K562 (cell line): ENCODE data around the gene EFNA2. TPM values are rescaled to one million over a fixed set of nuclear protein-coding genes. Genes with fewer than 3 reads are reported as not detected.
A peak's percentile ranks its signal among the peaks of the same experiment; 100 is the strongest.

ENCODE experiments used
- CHCHD3 ChIP-seq: fragments of 250-450 bp; sonication (Bioruptor Pico); IDR thresholded peaks from 2 replicates; pipeline ENCODE4 v2.1.2; 2022; ENCODE audit warnings: mild to moderate bottlenecking
- CHD1 ChIP-seq: fragments of 200-600 bp; sonication (generic); IDR thresholded peaks from one replicate; pipeline ENCODE4 v1.6.1; 2012; ENCODE audit warnings: mild to moderate bottlenecking, moderate library complexity, low read length, inconsistent platforms
- CREB3L1 ChIP-seq: fragments of 450-650 bp; IDR thresholded peaks from 2 replicates; pipeline ENCODE4 v1.6.1; 2014; ENCODE audit warnings: low read depth, mild to moderate bottlenecking, moderate library complexity, borderline replicate concordance
- DACH1 ChIP-seq: fragments of 450-650 bp; IDR thresholded peaks from 2 replicates; pipeline ENCODE4 v1.6.1; 2018; ENCODE audit not compliant: partially characterized antibody
- FOXP1 ChIP-seq: sonication (generic); formaldehyde crosslinking; IDR thresholded peaks from 2 replicates; pipeline ENCODE4 v1.8.0; 2022; ENCODE audit warnings: mild to moderate bottlenecking, missing genetic modification reagents
- HOXB6 ChIP-seq: fragments of 250-450 bp; sonication (Bioruptor Pico); IDR thresholded peaks from 2 replicates; pipeline ENCODE4 v1.5.1; 2022; ENCODE audit warnings: mild to moderate bottlenecking, borderline replicate concordance
- JUNB ChIP-seq: fragments of 450-650 bp; formaldehyde crosslinking; conservative IDR thresholded peaks from 2 replicates; pipeline ENCODE4 v1.4.0; 2020; ENCODE audit warnings: mild to moderate bottlenecking
- LARP7 ChIP-seq: fragments of 450-650 bp; IDR thresholded peaks from 2 replicates; pipeline ENCODE4 v1.6.1; 2016
- NFATC3 ChIP-seq: fragments of 450-650 bp; IDR thresholded peaks from 2 replicates; pipeline ENCODE4 v1.6.1; 2017; ENCODE audit warnings: mild to moderate bottlenecking
- NR2C2 ChIP-seq, 2 experiments: fragments of 200-800 bp in 1 of 2; sonication (Bioruptor generic) in 1 of 2; sonication (generic) in 1 of 2; formaldehyde crosslinking in 1 of 2; IDR thresholded peaks; 2 replicates each; pipeline versions ENCODE4 v1.6.1 to v1.8.0; 2016 to 2022; ENCODE audit warnings: mild to moderate bottlenecking in 1 of 2, missing compliant biosample characterization in 1 of 2, missing genetic modification characterization in 1 of 2, missing genetic modification reagents in 1 of 2
- SMARCA4 ChIP-seq: fragments of 450-650 bp; IDR thresholded peaks from 2 replicates; pipeline ENCODE4 v1.6.1; 2016
- SRSF7 ChIP-seq: fragments of 200-400 bp; formaldehyde crosslinking; optimal IDR thresholded peaks from 2 replicates; pipeline ENCODE3; 2017; ENCODE audit warnings: mild to moderate bottlenecking, low read depth, low read length
- ZNF12 ChIP-seq: sonication (generic); formaldehyde crosslinking; IDR thresholded peaks from 2 replicates; pipeline ENCODE4 v1.4.0; 2020; ENCODE audit warnings: mild to moderate bottlenecking, missing genetic modification reagents
- ZNF780A ChIP-seq: fragments of 250-450 bp; sonication (Bioruptor Pico); IDR thresholded peaks from 2 replicates; pipeline ENCODE4 v1.5.0; 2021; ENCODE audit warnings: mild to moderate bottlenecking
- polyA plus RNA-seq, 8 experiments: library from polyadenylated mRNA; depleted of rRNA in 4 of 8; stranded (reverse) in 5 of 8; unstranded in 3 of 8; fragments of >200 nt; fragmentation: Nextera tagmentation in 2 of 8; fragmentation: Illumina TruSeq in 1 of 8; extraction: Ambion mirVana in 2 of 8; extraction: Trizol in 1 of 8; gene quantifications; 2 replicates each; pipeline versions ENCODE4 v1.2.1 to v1.2.3, GENCODE V29; 2011 to 2014; ENCODE audit warnings: inconsistent platforms in 1 of 8, missing spikeins in 1 of 8
- total RNA-seq, 7 experiments: library from RNA; depleted of rRNA in 6 of 7; stranded (reverse); fragments of >200 nt in 6 of 7; fragmentation: Illumina TruSeq in 2 of 7; extraction: Trizol in 2 of 7; gene quantifications; 2 replicates each; pipeline versions ENCODE4 v1.2.1 to v1.2.3, GENCODE V29; 2011 to 2021; ENCODE audit warnings: low replicate concordance in 1 of 7
- TF ChIP-seq, protein P1 (sequence below): sonication (generic); formaldehyde crosslinking; IDR thresholded peaks from 2 replicates; pipeline ENCODE4 v1.8.1; 2023; ENCODE audit warnings: missing genetic modification reagents, mild to moderate bottlenecking, borderline replicate concordance

Gene EFNA2
- total and polyA plus RNA-seq, 9 of the 15 experiments (the other 6 are each of a cell fraction or from before 2014, with no cell fraction given) = 0.11 to 0.44 (median 0.15) TPM; not detected in 6

- no peak for TF ChIP-seq ZNF12
- TF ChIP-seq DACH1 = no peak
- TF ChIP-seq, protein P1, sequence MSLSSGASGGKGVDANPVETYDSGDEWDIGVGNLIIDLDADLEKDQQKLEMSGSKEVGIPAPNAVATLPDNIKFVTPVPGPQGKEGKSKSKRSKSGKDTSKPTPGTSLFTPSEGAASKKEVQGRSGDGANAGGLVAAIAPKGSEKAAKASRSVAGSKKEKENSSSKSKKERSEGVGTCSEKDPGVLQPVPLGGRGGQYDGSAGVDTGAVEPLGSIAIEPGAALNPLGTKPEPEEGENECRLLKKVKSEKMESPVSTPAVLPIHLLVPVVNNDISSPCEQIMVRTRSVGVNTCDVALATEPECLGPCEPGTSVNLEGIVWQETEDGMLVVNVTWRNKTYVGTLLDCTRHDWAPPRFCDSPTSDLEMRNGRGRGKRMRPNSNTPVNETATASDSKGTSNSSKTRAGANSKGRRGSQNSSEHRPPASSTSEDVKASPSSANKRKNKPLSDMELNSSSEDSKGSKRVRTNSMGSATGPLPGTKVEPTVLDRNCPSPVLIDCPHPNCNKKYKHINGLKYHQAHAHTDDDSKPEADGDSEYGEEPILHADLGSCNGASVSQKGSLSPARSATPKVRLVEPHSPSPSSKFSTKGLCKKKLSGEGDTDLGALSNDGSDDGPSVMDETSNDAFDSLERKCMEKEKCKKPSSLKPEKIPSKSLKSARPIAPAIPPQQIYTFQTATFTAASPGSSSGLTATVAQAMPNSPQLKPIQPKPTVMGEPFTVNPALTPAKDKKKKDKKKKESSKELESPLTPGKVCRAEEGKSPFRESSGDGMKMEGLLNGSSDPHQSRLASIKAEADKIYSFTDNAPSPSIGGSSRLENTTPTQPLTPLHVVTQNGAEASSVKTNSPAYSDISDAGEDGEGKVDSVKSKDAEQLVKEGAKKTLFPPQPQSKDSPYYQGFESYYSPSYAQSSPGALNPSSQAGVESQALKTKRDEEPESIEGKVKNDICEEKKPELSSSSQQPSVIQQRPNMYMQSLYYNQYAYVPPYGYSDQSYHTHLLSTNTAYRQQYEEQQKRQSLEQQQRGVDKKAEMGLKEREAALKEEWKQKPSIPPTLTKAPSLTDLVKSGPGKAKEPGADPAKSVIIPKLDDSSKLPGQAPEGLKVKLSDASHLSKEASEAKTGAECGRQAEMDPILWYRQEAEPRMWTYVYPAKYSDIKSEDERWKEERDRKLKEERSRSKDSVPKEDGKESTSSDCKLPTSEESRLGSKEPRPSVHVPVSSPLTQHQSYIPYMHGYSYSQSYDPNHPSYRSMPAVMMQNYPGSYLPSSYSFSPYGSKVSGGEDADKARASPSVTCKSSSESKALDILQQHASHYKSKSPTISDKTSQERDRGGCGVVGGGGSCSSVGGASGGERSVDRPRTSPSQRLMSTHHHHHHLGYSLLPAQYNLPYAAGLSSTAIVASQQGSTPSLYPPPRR (CRISPR knock-in tag) = 0 out of 2 replicates have a peak, but pooled peaks have one; percentile 8
- no peak for TF ChIP-seq CHD1
- no peak for TF ChIP-seq SRSF7
- peak; percentile 89; the same call in 1 of the 2 replicates for TF ChIP-seq FOXP1 (CRISPR knock-in tag)
- peak; percentile 33 for TF ChIP-seq CREB3L1
- no peak for TF ChIP-seq NFATC3
- TF ChIP-seq SMARCA4 = no peak
- TF ChIP-seq NR2C2 (CRISPR knock-in tag; IDR thresholded peaks at IDR 0.05) = no peak; the same call in 1 of the 2 replicates
- peak; percentile 79; the same call in 1 of the 2 replicates for TF ChIP-seq NR2C2 (tag; IDR thresholded peaks at IDR 0.05)
- TF ChIP-seq ZNF780A (CRISPR knock-in tag) = no peak
- no peak for TF ChIP-seq HOXB6
- TF ChIP-seq LARP7 = no peak
- 0 out of 2 replicates have a peak, but pooled peaks have one; percentile 8 for TF ChIP-seq CHCHD3 (CRISPR knock-in tag)
- TF ChIP-seq JUNB = no peak
These were observed 10.3 kb upstream of the EFNA2 start, which contains the start of gene FAM174C (continued) for GRCh38 chr19:1275260-1275975.
